Endothelial cell of umbilical vein (primary cell): ENCODE data around the gene NHERF2. TPM values are rescaled to one million over a fixed set of nuclear protein-coding genes. Genes with fewer than 3 reads are reported as not detected.
A peak's percentile ranks its signal among the peaks of the same experiment; 100 is the strongest.

ENCODE experiments used
- BruUV-seq: library from RNA; stranded (reverse); fragments of 400-500 nt; replicated peaks from 2 replicates; lab custom pipeline; 2021; lab: Mats Ljungman, UMichigan
- CTCF ChIA-PET: fragments of 300-600, 350-600 bp; sonication (Branson Sonifier 250); formaldehyde crosslinking; loops from one replicate; lab custom pipeline; 2021; ENCODE audit warnings: antibody characterized with exemption, inconsistent platforms; lab: Charles Lee
- POLR2A ChIA-PET: fragments of 300-600, 350-600 bp; sonication (Branson Sonifier 250); formaldehyde crosslinking; loops from one replicate; lab custom pipeline; 2021; ENCODE audit warnings: antibody characterized with exemption, inconsistent platforms; lab: Charles Lee
- DNase-seq: peaks from one replicate; pipeline ENCODE4 v3.0.0-alpha.2; 2011; ENCODE audit warnings: low read depth, low spot score
- FAIRE-seq: peaks from 2 replicates; lab custom pipeline; 2011; peaks lifted over from hg19 to GRCh38; lab: Jason Lieb, UNC
- H2AFZ ChIP-seq: 2 replicates; pipeline ENCODE4 v1.6.0; 2012; ENCODE audit warnings: low read depth, low read length, control low read depth, inconsistent platforms
- H3K27ac ChIP-seq: 2 replicates; pipeline ENCODE4 v1.5.1; 2011; ENCODE audit warnings: low read depth, mild to moderate bottlenecking, control low read depth, low read length, moderate library complexity; ENCODE audit not compliant: insufficient read depth
- H3K27me3 ChIP-seq, 2 experiments: 2 replicates each; pipeline versions ENCODE4 v1.6.0 to v1.6.1; 2011; ENCODE audit warnings: low read length in 2 of 2, mixed read lengths in 1 of 2; ENCODE audit not compliant: control insufficient read depth in 2 of 2, insufficient read depth in 2 of 2
- H3K36me3 ChIP-seq, 2 experiments: 2 replicates in 1 of 2; 3 replicates in 1 of 2; pipeline ENCODE4 v1.5.1; 2011; ENCODE audit warnings: low read length in 2 of 2, mild to moderate bottlenecking in 1 of 2, moderate library complexity in 1 of 2; ENCODE audit not compliant: control insufficient read depth in 2 of 2, insufficient read depth in 2 of 2; ENCODE audit errors: extremely low read depth in 1 of 2
- H3K4me1 ChIP-seq: 3 replicates; pipeline ENCODE4 v1.5.1; 2011; ENCODE audit warnings: mild to moderate bottlenecking, low read length; ENCODE audit not compliant: control insufficient read depth, insufficient read depth; ENCODE audit errors: extremely low read depth
- H3K4me2 ChIP-seq: 2 replicates; pipeline ENCODE4 v1.6.1; 2011; ENCODE audit warnings: low read length, control low read depth, mixed read lengths; ENCODE audit not compliant: insufficient read depth
- H3K4me3 ChIP-seq, 3 experiments: fragments of 200-600 bp in 1 of 3; sonication (generic), shearing (Covaris generic) in 1 of 3; replicated peaks in 1 of 3; 2 replicates each; pipeline ENCODE4 v1.5.1; 2011 to 2016; ENCODE audit warnings: control low read depth in 3 of 3, low read length in 3 of 3, mild to moderate bottlenecking in 2 of 3, inconsistent platforms in 1 of 3, low read depth in 1 of 3, moderate library complexity in 1 of 3; ENCODE audit not compliant: insufficient read depth in 1 of 3
- H3K79me2 ChIP-seq: 2 replicates; pipeline ENCODE4 v1.6.0; 2012; ENCODE audit warnings: low read length, inconsistent platforms; ENCODE audit not compliant: control insufficient read depth, insufficient read depth
- H3K9ac ChIP-seq: replicated peaks from 2 replicates; pipeline ENCODE3; 2011; ENCODE audit warnings: low read length, control low read depth; ENCODE audit not compliant: insufficient read depth; ENCODE audit errors: extremely low read depth
- H3K9me1 ChIP-seq: replicated peaks from 3 replicates; pipeline ENCODE4 v1.6.0; 2011; ENCODE audit warnings: mild to moderate bottlenecking, low read length; ENCODE audit not compliant: control insufficient read depth, insufficient read depth; ENCODE audit errors: extremely low read depth
- H3K9me3 ChIP-seq: replicated peaks from 2 replicates; pipeline ENCODE4 v1.5.1; 2012; ENCODE audit warnings: low read length, inconsistent platforms; ENCODE audit not compliant: control insufficient read depth, insufficient read depth
- H4K20me1 ChIP-seq: replicated peaks from 2 replicates; pipeline ENCODE3; 2011; ENCODE audit warnings: mild to moderate bottlenecking, low read length; ENCODE audit not compliant: control insufficient read depth, insufficient read depth; ENCODE audit errors: extremely low read depth
- CTCF ChIP-seq, 2 donors: IDR thresholded peaks; 1 replicate in 1 of 2; 2 replicates in 1 of 2; pipeline ENCODE4 v1.5.1; 2011; ENCODE audit warnings: low read length in 2 of 2, mild to moderate bottlenecking in 2 of 2, moderate library complexity in 2 of 2, control low read depth in 1 of 2, inconsistent platforms in 1 of 2, low read depth in 1 of 2; ENCODE audit not compliant: insufficient read depth in 1 of 2; ENCODE audit errors: extremely low read depth in 1 of 2
- EZH2 ChIP-seq: IDR thresholded peaks from 2 replicates; pipeline ENCODE4 v1.6.1; 2012; ENCODE audit warnings: borderline replicate concordance, low read depth, mild to moderate bottlenecking, moderate library complexity, low read length, inconsistent platforms; ENCODE audit not compliant: severe bottlenecking
- FOS ChIP-seq: IDR thresholded peaks from 2 replicates; pipeline ENCODE4 v1.6.1; 2011; ENCODE audit warnings: mild to moderate bottlenecking, low read length, moderate library complexity, borderline replicate concordance; ENCODE audit not compliant: insufficient read depth
- GATA2 ChIP-seq: IDR thresholded peaks from 2 replicates; pipeline ENCODE4 v1.7.0; 2011; ENCODE audit warnings: low read depth, mild to moderate bottlenecking, moderate library complexity, mixed read lengths, low read length; ENCODE audit not compliant: insufficient read length, insufficient read depth
- MAX ChIP-seq: IDR thresholded peaks from 2 replicates; pipeline ENCODE4 v1.6.1; 2011; ENCODE audit not compliant: insufficient read depth, insufficient read length
- MYC ChIP-seq: IDR thresholded peaks from one replicate; pipeline ENCODE4 v1.6.1; 2011; ENCODE audit warnings: mild to moderate bottlenecking, low read depth, low read length
- POLR2A ChIP-seq: IDR thresholded peaks from 2 replicates; pipeline ENCODE4 v1.6.1; 2012; ENCODE audit warnings: low read depth, mild to moderate bottlenecking, control low read depth, low read length
- POLR2AphosphoS5 ChIP-seq: IDR thresholded peaks from 2 replicates; pipeline ENCODE4 v1.6.1; 2012; ENCODE audit warnings: low read depth, mild to moderate bottlenecking, control low read depth, low read length, moderate library complexity; ENCODE audit not compliant: insufficient read depth
- dilution Hi-C: fragments of 300-500 bp; cut with MboI; formaldehyde crosslinking; loops from one replicate; pipeline ENCODE4 v1.15.0; 2019; ENCODE audit warnings: low sequenced_read_pairs; ENCODE audit not compliant: extremely low pct_ligation_motif_present
- intact Hi-C: fragments of 100-400 bp; cut with micrococcal nuclease; formaldehyde crosslinking; loops from one replicate; pipeline ENCODE4 v1.10.0; 2022
- polyA plus RNA-seq, 4 experiments: library from polyadenylated mRNA; depleted of rRNA in 3 of 4; stranded (reverse) in 3 of 4; unstranded in 1 of 4; fragments of >200 nt; gene quantifications; 2 replicates each; pipeline versions ENCODE4 v1.2.1 to v1.2.3, GENCODE V29; 2011 to 2012; ENCODE audit warnings: missing spikeins in 1 of 4
- total RNA-seq: library from RNA; stranded (reverse); gene quantifications from 2 replicates; pipeline ENCODE4 v1.2.3, GENCODE V29; 2021

The NHERF2 gene
- total and polyA plus RNA-seq, 2 donors (not counting 3 experiments of a cell fraction or from before 2014, with no cell fraction given), result 65.2 to 71.2 TPM

DNA sequence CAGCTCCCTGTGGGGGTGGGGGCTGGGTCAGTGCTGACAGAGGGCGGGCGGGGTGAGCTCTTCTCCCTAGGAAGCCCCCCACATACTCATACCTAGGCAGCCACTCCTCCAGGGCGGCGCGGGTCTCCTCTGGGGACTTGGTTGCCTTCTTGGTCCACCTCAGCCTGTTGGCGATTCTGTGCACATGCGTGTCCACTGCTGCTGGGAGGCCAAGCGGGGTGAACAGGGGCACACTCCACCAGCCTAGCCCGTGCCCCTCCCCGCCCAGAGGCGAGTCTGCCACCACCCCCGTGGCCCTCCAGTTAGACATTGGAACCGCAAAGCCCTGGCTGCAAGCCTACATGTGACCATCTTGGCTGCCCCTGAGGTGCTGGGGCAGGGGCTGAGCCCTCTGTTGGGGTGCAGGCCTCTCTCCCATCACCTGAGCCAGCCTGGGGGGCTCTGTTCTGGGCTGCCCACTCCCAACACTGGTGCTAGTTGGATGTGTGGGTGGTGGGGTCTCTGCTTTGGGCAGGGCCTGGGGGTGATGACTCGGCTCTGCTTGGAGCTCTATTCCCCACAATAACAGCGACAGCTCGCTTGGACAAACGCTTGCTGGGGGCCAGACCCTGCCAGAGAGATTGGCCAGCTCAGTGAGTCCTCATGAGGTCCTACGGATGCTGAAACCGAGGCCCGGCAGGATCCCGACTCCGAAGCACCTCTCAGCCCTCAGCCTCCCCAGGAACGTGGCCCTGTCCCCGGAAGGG lies 13.5 kb downstream of the NHERF2 start:
- no TSS peak for BruUV-seq
- Histone ChIP-seq H3K4me2 (no peak overlapping the region), H3K27ac (no peak overlapping the region), H3K9me1 (no peaks in the 10 kb centered on the region), H3K4me3 (no peak overlapping the region), H3K27me3 (no peaks in the 10 kb centered on the region), H2AFZ (no peak overlapping the region), H3K36me3 (peaks cover 0 to 10% of the 10 kb centered on the region in 2 experiments), H4K20me1 (no peaks in the 10 kb centered on the region), H3K4me1 (peaks cover 29% of the 10 kb centered on the region), H3K9me3 (no peaks in the 10 kb centered on the region), H3K9ac (no peak overlapping the region), H3K79me2 (no peaks in the 10 kb centered on the region)
- intact Hi-C loops, result no loop called here
- TF ChIP-seq POLR2AphosphoS5 (peak; percentile 11), GATA2 (no peak)
- DNase-seq (no peak), FAIRE-seq (no peak)
- ChIA-PET CTCF (interaction anchor here (0.9 to 1.2 kb wide), 3 partner anchors 17 to 100 kb away, joined by 3 to 5 read pairs (median 3); no protein-coding TSS in a partner anchor), POLR2A (interaction anchor here (1.0 kb wide), 1 partner anchor 115 kb away, joined by 3 read pairs; the partner anchor contains the start of gene TRAF7)
- dilution Hi-C loops, result loop anchor here (25.0 kb wide), 1 partner anchor 122 kb away; the partner anchor contains the start of gene TRAF7

DNA sequence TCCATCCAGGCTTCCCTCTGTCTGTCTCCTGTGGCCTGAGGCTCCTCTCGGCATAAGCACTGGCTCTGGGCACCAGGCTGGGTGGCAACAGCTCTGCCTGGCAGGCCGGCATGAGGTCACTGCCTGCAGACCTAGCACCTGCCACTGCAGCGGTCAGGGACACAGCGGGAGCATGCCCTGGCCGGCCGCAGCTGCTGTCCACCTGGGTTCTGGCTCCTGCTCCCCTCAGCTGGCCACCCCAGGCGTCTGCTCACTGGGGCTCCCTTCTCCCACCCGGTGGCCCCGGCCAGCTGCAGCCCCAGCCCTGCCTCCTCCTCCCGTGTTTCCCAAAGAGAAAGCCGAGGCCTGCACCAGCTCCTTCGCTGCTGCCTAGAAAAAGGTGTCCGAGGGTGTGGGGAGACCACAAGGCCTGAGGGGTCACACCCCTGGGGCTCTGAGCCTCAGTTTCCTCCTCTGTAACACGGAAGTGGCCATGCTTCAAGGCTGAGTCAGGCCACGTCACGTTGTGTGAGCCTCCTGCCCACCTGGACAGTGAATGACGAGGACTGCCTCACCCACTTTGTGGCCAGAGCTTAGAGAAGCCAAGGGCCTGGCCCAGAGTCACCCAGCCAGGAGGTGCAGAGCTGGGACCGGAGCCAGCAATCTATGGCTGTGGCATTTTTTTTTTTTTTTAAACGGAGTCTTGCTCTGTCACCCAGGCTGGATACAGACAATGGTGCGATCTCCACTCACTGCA lies 14.3 kb downstream of the NHERF2 start:
- H3K79me2 ChIP-seq, result no peaks in the 10 kb centered on the region
- no peak overlapping the region for H3K27ac ChIP-seq
- no peak overlapping the region for H3K4me2 ChIP-seq
- no peaks in the 10 kb centered on the region for H3K27me3 ChIP-seq
- no peak for TF ChIP-seq FOS
- TF ChIP-seq GATA2, result no peak
- no peak for TF ChIP-seq EZH2
- no peak for TF ChIP-seq MAX
- TF ChIP-seq MYC, result no peak
- TF ChIP-seq CTCF (IDR thresholded peaks at IDR 0.05; ENCODE audit: extremely low read depth in 1 of 2, insufficient read depth in 1 of 2, low read depth in 1 of 2, low read length in 2 of 2), result no peak
- no peak for TF ChIP-seq POLR2A
- BruUV-seq, result no TSS peak
- intact Hi-C loops, result no loop called here
- peaks cover 0 to 10% of the 10 kb centered on the region in 2 experiments for H3K36me3 ChIP-seq
- H3K9me3 ChIP-seq, result no peaks in the 10 kb centered on the region
- no peak overlapping the region for H3K4me3 ChIP-seq
- no peaks in the 10 kb centered on the region for H3K9me1 ChIP-seq
- dilution Hi-C loops, result loop anchor here (25.0 kb wide), 1 partner anchor 121 kb away; the partner anchor contains the start of gene TRAF7
- FAIRE-seq (no peak), DNase-seq (no peak)
- no peak overlapping the region for H3K9ac ChIP-seq
- CTCF ChIA-PET, result interaction anchor here (0.9 to 1.2 kb wide), 2 partner anchors 18 to 100 kb away, joined by 3 to 5 read pairs; no protein-coding TSS in a partner anchor
- no peaks in the 10 kb centered on the region for H4K20me1 ChIP-seq
- POLR2A ChIA-PET, result interaction anchor here (0.7 to 1.0 kb wide), 2 partner anchors 114 to 163 kb away, joined by 3 read pairs; partner anchors contain the start of gene TRAF7
- peaks cover 22% of the 10 kb centered on the region for H3K4me1 ChIP-seq
- H2AFZ ChIP-seq, result no peak overlapping the region
